SK-N-SH (cell line): ENCODE results near the gene LIMK1. TPM values are rescaled to one million over a fixed set of nuclear protein-coding genes. Genes with fewer than 3 reads are reported as not detected.

Source experiments
- CTCF ChIA-PET: fragments of 300-600, 350-600 bp; formaldehyde crosslinking; extraction: SDS; loops from one replicate; lab custom pipeline; 2021; lab: Yijun Ruan, JAX
- POLR2A ChIA-PET: fragments of 350-600 bp; sonication (Branson Sonifier 250); formaldehyde crosslinking; extraction: SDS; loops from one replicate; lab custom pipeline; 2020; ENCODE audit warnings: antibody characterized with exemption, inconsistent platforms; lab: Yijun Ruan, JAX
- DNase-seq: peaks from one replicate; pipeline ENCODE4 v3.0.0; 2012
- H2AFZ ChIP-seq: fragments of 200-600 bp; sonication (generic); 2 replicates; pipeline ENCODE4 v1.8.1; 2016; ENCODE audit warnings: antibody characterized with exemption, mild to moderate bottlenecking, low read depth
- H3F3A ChIP-seq: fragments of 200-600 bp; sonication (generic); replicated peaks from 2 replicates; pipeline ENCODE3; 2016; ENCODE audit warnings: antibody characterized with exemption, mild to moderate bottlenecking; ENCODE audit not compliant: insufficient read depth
- H3K27ac ChIP-seq, 2 experiments: fragments of 200-500 bp in 1 of 2; fragments of 200-600 bp in 1 of 2; sonication (Bioruptor generic) in 1 of 2; sonication (generic), shearing (Covaris generic) in 1 of 2; 2 replicates each; pipeline versions ENCODE4 v1.5.1 to v1.6.1; 2014 to 2016; ENCODE audit warnings: low read depth in 2 of 2, inconsistent platforms in 1 of 2, low read length in 1 of 2, mild to moderate bottlenecking in 1 of 2, mixed read lengths in 1 of 2
- H3K27me3 ChIP-seq: fragments of 200-600 bp; sonication (generic), shearing (Covaris generic); 2 replicates; pipeline ENCODE4 v1.6.1; 2016; ENCODE audit warnings: mixed run types; ENCODE audit not compliant: insufficient read depth
- H3K36me3 ChIP-seq, 2 experiments: fragments of 200-500 bp in 1 of 2; fragments of 200-600 bp in 1 of 2; sonication (Bioruptor generic) in 1 of 2; sonication (generic) in 1 of 2; replicated peaks in 1 of 2; 2 replicates each; pipeline versions ENCODE3 to v1.5.1; 2014 to 2016; ENCODE audit warnings: low read length in 1 of 2, mild to moderate bottlenecking in 1 of 2; ENCODE audit not compliant: insufficient read depth in 2 of 2, control insufficient read depth in 1 of 2
- H3K4me1 ChIP-seq, 2 experiments: fragments of 200-500 bp in 1 of 2; fragments of 200-600 bp in 1 of 2; sonication (Bioruptor generic) in 1 of 2; sonication (generic), shearing (Covaris generic) in 1 of 2; 2 replicates each; pipeline versions ENCODE4 v1.5.1 to v1.6.1; 2014 to 2016; ENCODE audit warnings: low read depth in 1 of 2, low read length in 1 of 2, mixed run types in 1 of 2; ENCODE audit not compliant: insufficient read depth in 2 of 2, control insufficient read depth in 1 of 2
- H3K4me2 ChIP-seq: fragments of 200-600 bp; sonication (generic), shearing (Covaris generic); 2 replicates; pipeline ENCODE4 v1.6.1; 2017; ENCODE audit warnings: mixed run types
- H3K4me3 ChIP-seq, 2 experiments: fragments of 200-500 bp in 1 of 2; fragments of 200-600 bp in 1 of 2; sonication (Bioruptor generic) in 1 of 2; sonication (generic), shearing (Covaris generic) in 1 of 2; 2 replicates each; pipeline versions ENCODE4 v1.5.1 to v1.8.1; 2014 to 2016; ENCODE audit warnings: low read depth in 2 of 2, inconsistent platforms in 1 of 2, low read length in 1 of 2, mild to moderate bottlenecking in 1 of 2, mixed read lengths in 1 of 2, moderate library complexity in 1 of 2
- H3K79me2 ChIP-seq: fragments of 200-600 bp; sonication (generic); 2 replicates; pipeline ENCODE4 v1.8.1; 2017; ENCODE audit warnings: mild to moderate bottlenecking; ENCODE audit not compliant: insufficient read depth
- H3K9ac ChIP-seq: fragments of 200-600 bp; sonication (generic); 2 replicates; pipeline ENCODE4 v1.6.1; 2017; ENCODE audit warnings: mixed run types
- H3K9me2 ChIP-seq: fragments of 200-600 bp; sonication (generic); 2 replicates; pipeline ENCODE4 v1.6.1; 2017; ENCODE audit warnings: mixed run types
- H3K9me3 ChIP-seq: fragments of 200-600 bp; sonication (generic); 2 replicates; pipeline ENCODE4 v1.6.1; 2017; ENCODE audit warnings: mixed run types, mild to moderate bottlenecking, moderate library complexity
- H4K20me1 ChIP-seq: fragments of 200-600 bp; sonication (generic); 2 replicates; pipeline ENCODE4 v1.6.1; 2017; ENCODE audit warnings: mild to moderate bottlenecking, mixed run types; ENCODE audit not compliant: insufficient read depth
- CTCF ChIP-seq: fragments of 200-600 bp; sonication (generic); IDR thresholded peaks from 2 replicates; pipeline ENCODE4 v1.6.1; 2017; ENCODE audit warnings: antibody characterized with exemption, mild to moderate bottlenecking, moderate library complexity
- ELF1 ChIP-seq: IDR thresholded peaks from 2 replicates; pipeline ENCODE4 v1.4.0; 2012
- EP300 ChIP-seq, 2 experiments: IDR thresholded peaks; 2 replicates each; pipeline versions ENCODE4 v1.4.0 to v1.6.1; 2012; ENCODE audit warnings: borderline replicate concordance in 1 of 2, low read depth in 1 of 2, low read length in 1 of 2
- FOSL2 ChIP-seq: IDR thresholded peaks from 2 replicates; pipeline ENCODE4 v1.4.0; 2012; ENCODE audit warnings: low read depth, mild to moderate bottlenecking, moderate library complexity, borderline replicate concordance
- GABPA ChIP-seq: IDR thresholded peaks from 2 replicates; pipeline ENCODE4 v1.4.0; 2012; ENCODE audit warnings: low read depth, mild to moderate bottlenecking
- GATA2 ChIP-seq: sonication (generic); formaldehyde crosslinking; IDR thresholded peaks from 2 replicates; pipeline ENCODE4 v1.5.0; 2020; ENCODE audit warnings: mild to moderate bottlenecking, missing genetic modification reagents
- IRF3 ChIP-seq: fragments of 150-350 bp; IDR thresholded peaks from 2 replicates; pipeline ENCODE4 v1.6.1; 2016; ENCODE audit warnings: mild to moderate bottlenecking, low read depth, low read length
- MAX ChIP-seq: IDR thresholded peaks from 2 replicates; pipeline ENCODE4 v1.4.0; 2012; ENCODE audit warnings: low read depth
- MEF2A ChIP-seq: IDR thresholded peaks from 2 replicates; pipeline ENCODE4 v1.4.0; 2012; ENCODE audit warnings: low read depth, borderline replicate concordance
- MXI1 ChIP-seq: IDR thresholded peaks from 2 replicates; pipeline ENCODE4 v1.6.1; 2012; ENCODE audit warnings: mild to moderate bottlenecking, low read depth, low read length, improper control_type of control experiment
- NFIC ChIP-seq: IDR thresholded peaks from 2 replicates; pipeline ENCODE4 v1.4.0; 2012; ENCODE audit warnings: borderline replicate concordance
- NRF1 ChIP-seq: IDR thresholded peaks from 2 replicates; pipeline ENCODE4 v1.6.1; 2012; ENCODE audit warnings: low read depth, mild to moderate bottlenecking, low read length
- POLR2AphosphoS5 ChIP-seq: IDR thresholded peaks from 2 replicates; pipeline ENCODE4 v1.6.1; 2012; ENCODE audit warnings: low read depth, low read length
- RAD21 ChIP-seq: IDR thresholded peaks from 2 replicates; pipeline ENCODE4 v1.6.1; 2012; ENCODE audit warnings: mild to moderate bottlenecking, low read length
- RXRA ChIP-seq: IDR thresholded peaks from 2 replicates; pipeline ENCODE4 v1.4.0; 2012; ENCODE audit warnings: low read depth, mild to moderate bottlenecking, borderline replicate concordance
- SIN3A ChIP-seq: IDR thresholded peaks from 2 replicates; pipeline ENCODE4 v1.6.1; 2012; ENCODE audit warnings: low read depth, mild to moderate bottlenecking, low read length, moderate library complexity, borderline replicate concordance
- SMC3 ChIP-seq: IDR thresholded peaks from 2 replicates; pipeline ENCODE4 v1.6.1; 2012; ENCODE audit warnings: low read depth, low read length, improper control_type of control experiment
- TAF1 ChIP-seq: IDR thresholded peaks from 2 replicates; pipeline ENCODE4 v1.6.1; 2012; ENCODE audit warnings: low read depth, mild to moderate bottlenecking, low read length, moderate library complexity, borderline replicate concordance
- TCF12 ChIP-seq: IDR thresholded peaks from 2 replicates; pipeline ENCODE4 v1.4.0; 2012
- ZBTB33 ChIP-seq: IDR thresholded peaks from 2 replicates; pipeline ENCODE4 v1.4.0; 2012; ENCODE audit warnings: low read depth, borderline replicate concordance
- WGBS: methylation state at CpG from one replicate; pipeline ENCODE4 v1.1.6; 2017; ENCODE audit warnings: low lambda C conversion rate; 5-methylcytosine and 5-hydroxymethylcytosine counted together
- polyA plus RNA-seq, 3 experiments: library from polyadenylated mRNA; depleted of rRNA; stranded (reverse); fragments of >200 nt; gene quantifications; 2 replicates each; pipeline ENCODE4 v1.2.3, GENCODE V29; 2012

Gene LIMK1
- polyA plus RNA-seq, 1 of the 3 experiments (the other 2 are of a cell fraction) = 86.6 TPM

GRCh38 chr7:74155810-74156395, 72.3 kb downstream of the LIMK1 start:
- H3K79me2 ChIP-seq = no peaks in the 10 kb centered on the region
- H4K20me1 ChIP-seq = no peaks in the 10 kb centered on the region
- CTCF ChIA-PET = interaction anchor here (0.6 to 2.0 kb wide), 2 partner anchors 23 to 50 kb away, joined by 3 to 5 read pairs; no protein-coding TSS in a partner anchor
- no peak for DNase-seq
- no peaks in the 10 kb centered on the region for H3F3A ChIP-seq
- H2AFZ ChIP-seq = no peak overlapping the region
- no peak overlapping the region for H3K4me2 ChIP-seq
- H3K4me3 ChIP-seq = no peak overlapping the region
- POLR2A ChIA-PET = no interaction called here
- no peak overlapping the region for H3K9ac ChIP-seq
- H3K9me3 ChIP-seq = no peaks in the 10 kb centered on the region
- no peaks in the 10 kb centered on the region for H3K36me3 ChIP-seq
- TF ChIP-seq RXRA (no peak), GATA2 (CRISPR knock-in tag) (no peak), SMC3 (no peak), NFIC (no peak), MAX (no peak), TCF12 (no peak), CTCF (no peak), EP300 (IDR thresholded peaks at IDR 0.05; ENCODE audit: borderline replicate concordance in 1 of 2, low read depth in 1 of 2, low read length in 1 of 2) (no peak), POLR2AphosphoS5 (no peak), SIN3A (no peak), FOSL2 (no peak), NRF1 (no peak), MEF2A (no peak), MXI1 (no peak), IRF3 (no peak), GABPA (no peak)
- H3K4me1 ChIP-seq = no peaks in the 10 kb centered on the region
- H3K27me3 ChIP-seq = no peaks in the 10 kb centered on the region
- H3K9me2 ChIP-seq = no peaks in the 10 kb centered on the region
- 88% methylated on average over 9 of the region's 9 CpGs for WGBS
- H3K27ac ChIP-seq = no peak overlapping the region

GRCh38 chr7:74157605-74158004, 74.0 kb downstream of the LIMK1 start:
- no peak for DNase-seq
- H3K4me3 ChIP-seq = no peak overlapping the region
- H3K27me3 ChIP-seq = no peaks in the 10 kb centered on the region
- no peaks in the 10 kb centered on the region for H3K79me2 ChIP-seq
- no peaks in the 10 kb centered on the region for H3K36me3 ChIP-seq
- H2AFZ ChIP-seq = no peak overlapping the region
- CTCF ChIA-PET = interaction anchor here (1.0 to 2.0 kb wide), 4 partner anchors 8 to 90 kb away, joined by 3 to 5 read pairs (median 3); no protein-coding TSS in a partner anchor
- H3K9me2 ChIP-seq = no peaks in the 10 kb centered on the region
- H3K27ac ChIP-seq = no peak overlapping the region
- no peaks in the 10 kb centered on the region for H3F3A ChIP-seq
- no peaks in the 10 kb centered on the region for H3K9me3 ChIP-seq
- TF ChIP-seq GABPA (no peak), ELF1 (no peak), GATA2 (CRISPR knock-in tag) (no peak), TAF1 (no peak), NRF1 (no peak), ZBTB33 (no peak), RAD21 (no peak), MAX (no peak), FOSL2 (no peak)
- TF ChIP-seq, all 33 proteins: peak for 0
- Histone ChIP-seq H4K20me1 (no peaks in the 10 kb centered on the region), H3K4me1 (no peaks in the 10 kb centered on the region), H3K9ac (no peak overlapping the region), H3K4me2 (no peak overlapping the region)
- POLR2A ChIA-PET = no interaction called here
- 90% methylated on average over 9 of the region's 9 CpGs for whole genome bisulfite sequencing
